ENCODE measurements around the gene GRB7. TPM values are rescaled to one million over a fixed set of nuclear protein-coding genes. Genes with fewer than 3 reads are reported as not detected.
"Not testable (repeated sequence)": the region's sequence is repeated elsewhere in the genome, so short reads cannot be mapped to it uniquely, and the experiment has no call there.

GRB7 gene
- total RNA-seq, 1 donor from 2014 or later = 31.8 TPM

DNA sequence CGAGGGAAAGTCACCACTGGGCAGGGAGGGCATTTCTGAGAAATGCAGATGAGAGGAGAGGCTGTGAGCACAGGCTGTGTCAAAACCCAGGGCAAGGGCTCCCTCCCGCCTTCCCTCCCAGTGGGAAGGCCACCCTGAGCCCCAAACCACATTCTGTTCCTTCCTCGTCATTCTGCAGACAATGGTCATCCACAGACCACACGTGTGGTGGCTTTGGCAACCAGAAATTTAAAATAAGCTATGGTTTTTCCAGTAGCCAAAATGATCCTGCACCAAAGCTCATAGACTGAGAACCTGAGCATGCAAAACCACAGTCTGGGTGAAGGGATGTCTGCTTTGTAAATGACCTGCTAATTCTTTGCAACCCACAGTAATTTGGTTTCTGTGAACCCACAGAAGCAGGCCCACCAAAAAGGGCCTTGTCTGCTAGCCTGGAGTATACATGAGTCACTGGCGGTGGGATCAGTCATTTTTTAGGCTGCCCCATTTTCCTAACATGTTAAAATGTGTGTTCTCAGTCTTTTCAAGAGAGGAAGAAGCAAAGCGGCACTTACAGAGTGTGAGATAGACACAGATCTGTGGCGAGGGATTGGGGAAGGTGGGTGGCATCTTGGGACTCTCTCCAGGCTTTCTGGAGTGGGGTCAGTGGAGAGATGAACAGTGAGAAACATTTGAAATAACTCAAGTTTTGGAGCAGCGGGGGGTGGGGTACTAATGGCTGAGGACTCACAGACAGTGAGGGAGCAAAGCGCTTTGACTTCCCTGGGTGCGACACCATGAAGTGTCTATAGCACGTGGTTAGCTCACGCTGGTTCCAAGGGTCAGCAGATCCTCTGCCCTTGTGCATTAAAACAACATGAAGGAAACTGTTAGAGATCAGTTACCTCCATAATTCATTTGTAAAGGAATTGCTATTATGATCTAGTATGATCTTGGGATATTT is 20.5 kb downstream of the GRB7 start:
- Mint-ChIP-seq H3K9me3 (no peaks in the 10 kb centered on the region), H3K36me3 (no peaks in the 10 kb centered on the region), H3K27ac (no peak overlapping the region), H3K27me3 (peaks cover 33% of the 10 kb centered on the region), H3K4me1 (ENCODE audit: unreplicated experiment) (peaks cover 11% of the 10 kb centered on the region), H3K4me3 (no peak overlapping the region)
- DNase-seq (ENCODE audit: extremely low spot score, unreplicated experiment) = no peak
- TF ChIP-seq, protein P1, sequence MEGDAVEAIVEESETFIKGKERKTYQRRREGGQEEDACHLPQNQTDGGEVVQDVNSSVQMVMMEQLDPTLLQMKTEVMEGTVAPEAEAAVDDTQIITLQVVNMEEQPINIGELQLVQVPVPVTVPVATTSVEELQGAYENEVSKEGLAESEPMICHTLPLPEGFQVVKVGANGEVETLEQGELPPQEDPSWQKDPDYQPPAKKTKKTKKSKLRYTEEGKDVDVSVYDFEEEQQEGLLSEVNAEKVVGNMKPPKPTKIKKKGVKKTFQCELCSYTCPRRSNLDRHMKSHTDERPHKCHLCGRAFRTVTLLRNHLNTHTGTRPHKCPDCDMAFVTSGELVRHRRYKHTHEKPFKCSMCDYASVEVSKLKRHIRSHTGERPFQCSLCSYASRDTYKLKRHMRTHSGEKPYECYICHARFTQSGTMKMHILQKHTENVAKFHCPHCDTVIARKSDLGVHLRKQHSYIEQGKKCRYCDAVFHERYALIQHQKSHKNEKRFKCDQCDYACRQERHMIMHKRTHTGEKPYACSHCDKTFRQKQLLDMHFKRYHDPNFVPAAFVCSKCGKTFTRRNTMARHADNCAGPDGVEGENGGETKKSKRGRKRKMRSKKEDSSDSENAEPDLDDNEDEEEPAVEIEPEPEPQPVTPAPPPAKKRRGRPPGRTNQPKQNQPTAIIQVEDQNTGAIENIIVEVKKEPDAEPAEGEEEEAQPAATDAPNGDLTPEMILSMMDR (conservative IDR thresholded peaks at IDR 0.05) = no peak

DNA sequence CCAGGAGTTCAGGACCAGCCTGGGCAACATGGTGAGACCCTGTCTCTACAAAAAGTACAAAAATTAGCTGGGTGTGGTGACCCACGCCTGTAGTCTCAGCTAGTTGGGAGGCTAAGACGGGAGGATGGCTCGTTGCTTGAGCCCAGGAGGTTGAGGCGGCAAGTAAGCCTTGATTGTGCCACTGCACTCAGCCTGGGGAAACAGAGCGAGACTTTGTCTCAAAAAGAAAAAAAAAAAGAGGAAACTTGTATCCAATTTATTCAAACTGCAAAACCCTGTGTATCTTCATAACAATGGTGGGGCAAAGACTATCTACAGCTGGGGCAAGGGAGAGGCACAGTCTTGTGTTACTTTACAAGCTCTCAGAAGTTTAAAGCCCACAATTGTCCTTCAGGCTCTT is 21.5 kb downstream of the GRB7 start:
- TF ChIP-seq, protein P1 (conservative IDR thresholded peaks at IDR 0.05) = no peak
- Mint-ChIP-seq H3K36me3 (no peaks in the 10 kb centered on the region), H3K9me3 (no peaks in the 10 kb centered on the region), H3K27ac (no peak overlapping the region), H3K27me3 (peaks cover 33% of the 10 kb centered on the region), H3K4me3 (no peak overlapping the region), H3K4me1 (ENCODE audit: unreplicated experiment) (peaks cover 11% of the 10 kb centered on the region)
- no peak for DNase-seq (ENCODE audit: extremely low spot score, unreplicated experiment)

GRCh38 chr17:39761861-39762496 is 24.2 kb downstream of the GRB7 start:
- H3K36me3 Mint-ChIP-seq = no peaks in the 10 kb centered on the region
- TF ChIP-seq, protein P1 (conservative IDR thresholded peaks at IDR 0.05) = no peak
- H3K4me3 Mint-ChIP-seq = no peak overlapping the region
- H3K9me3 Mint-ChIP-seq = no peaks in the 10 kb centered on the region
- peaks cover 33% of the 10 kb centered on the region for H3K27me3 Mint-ChIP-seq
- H3K4me1 Mint-ChIP-seq (ENCODE audit: unreplicated experiment) = no peaks in the 10 kb centered on the region
- DNase-seq (ENCODE audit: extremely low spot score, unreplicated experiment) = no peak
- H3K27ac Mint-ChIP-seq = no peak overlapping the region

DNA sequence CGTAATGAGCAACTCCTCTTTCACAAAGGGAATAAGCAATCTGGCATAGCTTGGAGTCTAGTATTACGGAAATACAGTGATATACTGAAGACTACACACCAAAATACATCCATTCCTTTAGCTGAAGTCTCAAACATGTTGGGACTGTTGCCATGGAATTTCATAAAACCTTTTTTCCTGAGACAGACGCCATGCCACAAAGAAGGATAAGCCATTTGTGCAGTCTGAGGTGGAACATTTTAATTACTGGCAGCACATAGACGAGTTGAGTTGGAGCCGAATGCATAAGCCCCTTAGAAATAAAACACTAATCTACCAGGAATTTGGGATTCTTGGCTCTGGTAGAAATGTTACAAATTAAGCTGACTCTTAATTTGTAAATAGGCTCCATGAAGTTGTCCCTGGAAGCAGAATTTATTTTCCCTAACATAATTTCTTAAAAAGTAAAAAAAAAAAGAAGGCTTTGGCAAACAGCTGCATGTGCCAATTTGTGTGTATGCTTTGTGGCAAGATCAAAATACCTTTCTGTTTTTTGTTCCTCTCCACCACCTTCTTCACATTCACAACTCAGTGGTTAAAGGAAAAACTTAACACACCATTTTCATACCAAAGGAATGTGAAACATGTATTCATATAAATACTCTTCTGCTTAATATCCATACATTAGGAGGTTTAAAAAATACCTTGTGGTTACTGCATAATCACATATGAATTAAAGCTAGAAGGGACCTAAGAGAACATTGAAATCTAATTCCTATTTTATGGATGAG is 25.5 kb downstream of the GRB7 start:
- no peak for DNase-seq (ENCODE audit: extremely low spot score, unreplicated experiment)
- Mint-ChIP-seq H3K4me1 (ENCODE audit: unreplicated experiment) (no peaks in the 10 kb centered on the region), H3K9me3 (no peaks in the 10 kb centered on the region), H3K27me3 (peaks cover 21% of the 10 kb centered on the region), H3K4me3 (no peak overlapping the region), H3K36me3 (no peaks in the 10 kb centered on the region), H3K27ac (no peak overlapping the region)
- TF ChIP-seq, protein P1 (conservative IDR thresholded peaks at IDR 0.05) = no peak

- not testable (repeated sequence) for H3K9me3 Mint-ChIP-seq; H3K4me1 Mint-ChIP-seq (ENCODE audit: unreplicated experiment); H3K27ac Mint-ChIP-seq; H3K36me3 Mint-ChIP-seq; DNase-seq (ENCODE audit: extremely low spot score, unreplicated experiment); H3K4me3 Mint-ChIP-seq
- H3K27me3 Mint-ChIP-seq = peaks cover 13% of the 10 kb centered on the region
These were observed 26.4 kb downstream of the GRB7 start for GRCh38 chr17:39764171-39764570.

Measured in type B pancreatic cell (in vitro differentiated cells).